ENCODE results near the gene ACBD4. TPM values are rescaled to one million over a fixed set of nuclear protein-coding genes. Genes with fewer than 3 reads are reported as not detected.

The ACBD4 gene
- total RNA-seq, 1 donor from 2014 or later = 16.3 TPM

DNA sequence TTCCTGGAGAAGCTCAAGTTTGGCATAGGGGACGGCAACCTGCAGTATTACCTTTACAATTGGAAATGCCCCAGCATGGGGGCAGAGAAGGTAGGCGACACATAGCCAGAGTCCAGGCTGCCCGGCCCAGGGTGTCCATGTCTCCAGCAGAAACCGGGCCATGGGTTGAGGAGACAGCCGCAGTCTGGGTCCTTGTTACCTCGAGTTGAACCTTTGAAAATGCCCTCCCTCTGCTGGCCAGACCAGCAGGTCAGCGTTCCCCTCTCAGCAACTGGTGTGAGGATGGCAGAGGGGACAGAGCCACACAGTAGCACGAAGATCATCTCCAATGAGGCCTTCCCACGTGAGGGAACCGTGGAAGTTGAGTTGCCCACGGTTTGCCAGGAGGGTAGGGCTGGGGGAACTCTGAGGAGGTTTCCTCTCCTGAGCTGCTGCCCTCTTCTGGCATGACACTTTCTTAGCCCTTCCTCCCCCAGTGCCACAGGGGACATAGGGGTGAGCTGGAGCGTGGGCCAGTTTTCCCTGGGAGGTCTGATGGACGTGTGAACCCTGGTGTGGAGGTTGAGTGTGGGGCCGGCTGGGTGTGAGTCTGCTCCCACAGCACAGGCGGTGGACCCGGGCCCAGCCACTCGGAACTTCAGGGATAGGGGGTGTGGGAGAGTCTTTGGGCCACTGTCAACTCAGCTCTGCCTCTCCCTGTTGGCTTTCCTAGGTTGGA is 30.4 kb upstream of the ACBD4 start:
- H3K36me3 ChIP-seq = peaks cover 73% of the 10 kb centered on the region
- no peak overlapping the region for H3K4me3 ChIP-seq
- H3K27me3 ChIP-seq = no peaks in the 10 kb centered on the region
- H3K9me3 ChIP-seq = no peaks in the 10 kb centered on the region
- TF ChIP-seq, protein P1, sequence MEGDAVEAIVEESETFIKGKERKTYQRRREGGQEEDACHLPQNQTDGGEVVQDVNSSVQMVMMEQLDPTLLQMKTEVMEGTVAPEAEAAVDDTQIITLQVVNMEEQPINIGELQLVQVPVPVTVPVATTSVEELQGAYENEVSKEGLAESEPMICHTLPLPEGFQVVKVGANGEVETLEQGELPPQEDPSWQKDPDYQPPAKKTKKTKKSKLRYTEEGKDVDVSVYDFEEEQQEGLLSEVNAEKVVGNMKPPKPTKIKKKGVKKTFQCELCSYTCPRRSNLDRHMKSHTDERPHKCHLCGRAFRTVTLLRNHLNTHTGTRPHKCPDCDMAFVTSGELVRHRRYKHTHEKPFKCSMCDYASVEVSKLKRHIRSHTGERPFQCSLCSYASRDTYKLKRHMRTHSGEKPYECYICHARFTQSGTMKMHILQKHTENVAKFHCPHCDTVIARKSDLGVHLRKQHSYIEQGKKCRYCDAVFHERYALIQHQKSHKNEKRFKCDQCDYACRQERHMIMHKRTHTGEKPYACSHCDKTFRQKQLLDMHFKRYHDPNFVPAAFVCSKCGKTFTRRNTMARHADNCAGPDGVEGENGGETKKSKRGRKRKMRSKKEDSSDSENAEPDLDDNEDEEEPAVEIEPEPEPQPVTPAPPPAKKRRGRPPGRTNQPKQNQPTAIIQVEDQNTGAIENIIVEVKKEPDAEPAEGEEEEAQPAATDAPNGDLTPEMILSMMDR (IDR thresholded peaks at IDR 0.05) = no peak
- DNase-seq (no peak), ATAC-seq (no peak)
- H3K27ac ChIP-seq = no peak overlapping the region
- no peaks in the 10 kb centered on the region for H3K4me1 ChIP-seq
- intact Hi-C loops (cut with DNase I) = loop anchor here (10.0 kb wide), 1 partner anchor 60 kb away; no protein-coding TSS in a partner anchor

DNA sequence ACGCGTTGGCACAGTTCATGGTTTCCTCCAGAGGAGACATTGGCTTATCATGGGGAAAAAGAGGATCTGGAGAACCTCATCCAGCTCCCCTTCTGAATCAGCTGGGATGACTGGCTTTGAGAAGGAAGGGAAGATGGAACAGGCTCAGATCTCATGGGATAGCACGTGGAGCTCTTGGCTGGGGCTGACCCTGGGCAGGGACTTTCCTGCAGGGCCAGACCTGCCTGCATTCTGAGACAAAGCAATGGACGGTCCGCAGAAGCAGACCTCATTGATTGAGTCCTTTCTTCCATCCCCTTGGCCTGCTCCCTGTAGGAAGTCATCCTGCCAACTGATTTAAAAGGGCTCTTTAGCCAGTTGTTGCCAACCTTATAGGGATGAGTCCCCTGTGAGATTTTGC is 29.4 kb upstream of the ACBD4 start:
- Histone ChIP-seq H3K9me3 (no peaks in the 10 kb centered on the region), H3K36me3 (peaks cover 66% of the 10 kb centered on the region), H3K4me3 (no peak overlapping the region), H3K27ac (no peak overlapping the region), H3K27me3 (no peaks in the 10 kb centered on the region), H3K4me1 (no peaks in the 10 kb centered on the region)
- TF ChIP-seq, protein P1 (IDR thresholded peaks at IDR 0.05) = no peak
- intact Hi-C loops (cut with DNase I) = loop anchor here (10.0 kb wide), 1 partner anchor 61 kb away; no protein-coding TSS in a partner anchor
- no peak for DNase-seq
- ATAC-seq = no peak

DNA sequence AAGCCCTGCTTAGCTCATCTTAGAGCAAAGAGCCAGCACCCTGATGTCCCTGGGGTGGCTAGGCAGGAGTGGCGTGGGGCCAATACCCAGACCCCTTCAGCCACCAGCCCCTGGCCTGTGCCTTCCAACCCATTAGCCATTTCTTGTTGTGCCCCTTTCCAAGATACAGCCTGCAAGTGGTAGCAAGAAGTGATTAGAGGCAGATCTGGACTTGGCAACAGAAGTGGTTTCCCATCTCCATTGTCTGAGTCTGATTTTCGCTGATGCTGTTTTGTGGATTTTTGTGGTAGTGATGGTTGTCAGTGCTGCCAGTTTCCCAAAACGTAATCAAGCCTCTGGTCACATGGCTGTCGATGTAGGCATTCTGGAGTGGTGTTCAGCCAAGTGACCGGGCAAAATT is 28.9 kb upstream of the ACBD4 start:
- intact Hi-C loops (cut with DNase I) = loop anchor here (10.0 kb wide), 1 partner anchor 62 kb away; no protein-coding TSS in a partner anchor
- no peak for ATAC-seq
- no peak overlapping the region for H3K27ac ChIP-seq

DNA sequence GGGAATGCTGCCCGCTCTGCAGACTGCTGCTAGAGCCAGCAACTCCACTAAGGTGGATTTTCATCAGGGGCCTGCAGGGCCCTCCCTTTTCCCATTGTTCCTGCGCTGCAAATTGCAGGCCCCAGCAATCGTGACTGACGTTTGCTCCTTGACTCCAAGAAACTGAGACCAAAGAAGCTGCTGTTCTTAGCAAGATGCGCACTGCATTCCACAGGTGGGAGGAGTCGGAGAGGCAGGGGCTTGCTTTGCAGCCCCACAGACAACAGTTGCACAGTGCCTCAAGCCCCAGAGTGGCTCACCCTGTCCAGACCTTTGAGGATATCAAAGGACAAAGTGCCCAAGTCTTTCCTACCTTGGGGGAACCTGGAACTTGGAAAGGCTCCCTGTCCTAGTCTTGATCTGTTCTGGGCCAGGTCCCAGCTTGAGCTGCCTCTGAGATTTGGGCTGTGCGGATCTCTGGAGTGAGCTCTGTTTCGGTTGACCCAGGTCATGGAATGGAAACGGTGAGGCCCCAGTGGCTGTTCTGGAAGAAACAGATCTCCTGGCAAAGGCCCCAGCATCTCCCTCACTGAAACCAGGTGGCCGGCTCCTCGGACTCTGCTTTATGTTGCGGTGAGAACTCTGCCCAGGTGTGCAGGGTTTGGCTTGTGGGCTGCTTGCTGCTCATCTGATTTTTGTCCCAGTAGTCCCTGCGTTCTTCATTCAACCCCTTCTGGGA is 28.0 kb upstream of the ACBD4 start:
- H3K36me3 ChIP-seq = peaks cover 53% of the 10 kb centered on the region
- DNase-seq (no peak), ATAC-seq (no peak)
- H3K27me3 ChIP-seq = no peaks in the 10 kb centered on the region
- TF ChIP-seq, protein P1 (IDR thresholded peaks at IDR 0.05) = no peak
- H3K27ac ChIP-seq = no peak overlapping the region
- no peak overlapping the region for H3K4me3 ChIP-seq
- intact Hi-C loops (cut with DNase I) = loop anchor here (10.0 kb wide), 1 partner anchor 63 kb away; no protein-coding TSS in a partner anchor
- no peaks in the 10 kb centered on the region for H3K9me3 ChIP-seq
- H3K4me1 ChIP-seq = no peaks in the 10 kb centered on the region

More for the DNA sequence above, 28.9 kb upstream of the ACBD4 start:
- H3K9me3 ChIP-seq = no peaks in the 10 kb centered on the region
- no peak for DNase-seq
- H3K4me1 ChIP-seq = no peaks in the 10 kb centered on the region
- TF ChIP-seq, protein P1 (IDR thresholded peaks at IDR 0.05) = no peak
- no peaks in the 10 kb centered on the region for H3K27me3 ChIP-seq
- peaks cover 61% of the 10 kb centered on the region for H3K36me3 ChIP-seq
- H3K4me3 ChIP-seq = no peak overlapping the region

DNA sequence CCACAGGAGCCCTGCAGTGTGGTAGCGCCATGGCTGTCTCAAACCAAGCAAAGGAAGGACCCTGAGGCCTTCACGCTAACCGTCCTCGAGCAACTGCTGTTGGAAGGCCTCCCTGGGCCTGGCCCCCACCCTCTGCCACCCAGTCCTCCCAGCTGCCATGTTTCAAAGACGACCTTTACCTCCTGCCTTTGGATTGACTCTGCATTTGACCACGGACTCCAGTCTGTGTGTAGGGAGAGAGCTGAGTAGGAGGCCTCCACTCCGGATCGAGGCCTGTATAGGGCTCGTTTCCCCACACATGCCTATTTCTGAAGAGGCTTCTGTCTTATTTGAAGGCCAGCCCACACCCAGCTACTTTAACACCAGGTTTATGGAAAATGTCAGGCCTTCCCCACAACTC is 27.4 kb upstream of the ACBD4 start:
- intact Hi-C loops (cut with DNase I) = loop anchor here (10.0 kb wide), 1 partner anchor 63 kb away; no protein-coding TSS in a partner anchor
- H3K27me3 ChIP-seq = no peaks in the 10 kb centered on the region
- no peak overlapping the region for H3K27ac ChIP-seq
- TF ChIP-seq, protein P1 (IDR thresholded peaks at IDR 0.05) = no peak
- DNase-seq = no peak
- H3K4me1 ChIP-seq = no peaks in the 10 kb centered on the region
- no peak for ATAC-seq
- peaks cover 47% of the 10 kb centered on the region for H3K36me3 ChIP-seq
- no peak overlapping the region for H3K4me3 ChIP-seq
- H3K9me3 ChIP-seq = no peaks in the 10 kb centered on the region

All from upper lobe of right lung (tissue), 1 donor.